ENCODE measurements around the gene DCHS1. TPM values are rescaled to one million over a fixed set of nuclear protein-coding genes. Genes with fewer than 3 reads are reported as not detected.

DCHS1 gene
- total RNA-seq, 3 donors from 2014 or later (not counting 1 experiment from before 2014, with no cell fraction given) = 0.49 to 1.0 (median 0.83) TPM

- H3K4me1 Mint-ChIP-seq = peaks cover 42 to 45% of the 10 kb centered on the region in 2 donors
- ATAC-seq = no peak
- Histone ChIP-seq H3K9me3 (ENCODE audit: control insufficient read depth, insufficient read depth, low read length) (no peaks in the 10 kb centered on the region), H3K27me3 (ENCODE audit: control insufficient read depth, insufficient read depth, low read length) (no peaks in the 10 kb centered on the region), H3K4me1 (ENCODE audit: control insufficient read depth, insufficient read depth, low read length) (peaks cover 71% of the 10 kb centered on the region), H3K27ac (ENCODE audit: low read length) (peak overlapping the region; percentile 90), H3K36me3 (ENCODE audit: control insufficient read depth, insufficient read depth, low read length) (peaks cover 38% of the 10 kb centered on the region), H3K4me3 (ENCODE audit: low read length) (no peak overlapping the region)
- H3K36me3 Mint-ChIP-seq = no peaks in the 10 kb centered on the region
- TF ChIP-seq CTCF (IDR thresholded peaks at IDR 0.05) = no peak
- H3K9me3 Mint-ChIP-seq = no peaks in the 10 kb centered on the region
- no peak overlapping the region for H3K27ac Mint-ChIP-seq
- H3K4me3 Mint-ChIP-seq = peak overlapping the region; percentile 72
- intact Hi-C loops (cut with micrococcal nuclease) = loop anchor here (2.0 to 10.0 kb wide), 2 partner anchors 126 to 138 kb away; partner anchors contain the start of genes ARFIP2 and TIMM10B
- DNase-seq = peak in 1 of 2 donors; percentile 28
- H3K27me3 Mint-ChIP-seq (ENCODE audit: low read depth in 2 of 2) = no peaks in the 10 kb centered on the region
These were observed 48.3 kb downstream of the DCHS1 start for GRCh38 chr11:6607190-6607795.

GRCh38 chr11:6606471-6607189 lies 49.0 kb downstream of the DCHS1 start:
- intact Hi-C loops (cut with micrococcal nuclease) = loop anchor here (2.0 to 10.0 kb wide), 2 partner anchors 126 to 138 kb away; partner anchors contain the start of genes ARFIP2 and TIMM10B
- Mint-ChIP-seq H3K9me3 (no peaks in the 10 kb centered on the region), H3K27me3 (ENCODE audit: low read depth in 2 of 2) (no peaks in the 10 kb centered on the region), H3K36me3 (no peaks in the 10 kb centered on the region), H3K4me1 (peaks cover 42 to 45% of the 10 kb centered on the region in 2 donors), H3K4me3 (peak overlapping the region; percentile 72), H3K27ac (no peak overlapping the region)
- TF ChIP-seq CTCF (IDR thresholded peaks at IDR 0.05) = no peak
- H3K36me3 ChIP-seq (ENCODE audit: control insufficient read depth, insufficient read depth, low read length) = peaks cover 38% of the 10 kb centered on the region
- peak overlapping the region; percentile 9 for H3K4me3 ChIP-seq (ENCODE audit: low read length)
- peak overlapping the region; percentile 90 for H3K27ac ChIP-seq (ENCODE audit: low read length)
- H3K27me3 ChIP-seq (ENCODE audit: control insufficient read depth, insufficient read depth, low read length) = no peaks in the 10 kb centered on the region
- peaks cover 76% of the 10 kb centered on the region for H3K4me1 ChIP-seq (ENCODE audit: control insufficient read depth, insufficient read depth, low read length)
- no peaks in the 10 kb centered on the region for H3K9me3 ChIP-seq (ENCODE audit: control insufficient read depth, insufficient read depth, low read length)
- DNase-seq (peak; percentile 70 to 74), ATAC-seq (peak; percentile 46 to 64 (median 56))
- WGBS (ENCODE audit: insufficient coverage) = 22% methylated on average over 11 of the region's 11 CpGs

- H3K36me3 ChIP-seq (ENCODE audit: control insufficient read depth, insufficient read depth, low read length) = peaks cover 37% of the 10 kb centered on the region
- intact Hi-C loops (cut with micrococcal nuclease) = loop anchor here (1.0 to 10.0 kb wide), 3 partner anchors 63 to 140 kb away; no protein-coding TSS in a partner anchor
- no peaks in the 10 kb centered on the region for H3K9me3 ChIP-seq (ENCODE audit: control insufficient read depth, insufficient read depth, low read length)
- whole genome bisulfite sequencing (ENCODE audit: insufficient coverage) = 42% methylated on average over 3 of the region's 3 CpGs
- H3K4me3 Mint-ChIP-seq = no peak overlapping the region
- H3K27me3 Mint-ChIP-seq (ENCODE audit: low read depth in 2 of 2) = no peaks in the 10 kb centered on the region
- ATAC-seq (no peak), DNase-seq (no peak)
- no peaks in the 10 kb centered on the region for H3K9me3 Mint-ChIP-seq
- no peaks in the 10 kb centered on the region for H3K27me3 ChIP-seq (ENCODE audit: control insufficient read depth, insufficient read depth, low read length)
- H3K4me1 Mint-ChIP-seq = peaks cover 26 to 28% of the 10 kb centered on the region in 2 donors
- H3K27ac Mint-ChIP-seq = no peak overlapping the region
- H3K4me1 ChIP-seq (ENCODE audit: control insufficient read depth, insufficient read depth, low read length) = peaks cover 63% of the 10 kb centered on the region
- no peak for TF ChIP-seq CTCF (IDR thresholded peaks at IDR 0.05)
- peak overlapping the region; percentile 29 for H3K27ac ChIP-seq (ENCODE audit: low read length)
- H3K4me3 ChIP-seq (ENCODE audit: low read length) = peak overlapping the region; percentile 85
- H3K36me3 Mint-ChIP-seq = no peaks in the 10 kb centered on the region
These were observed 50.8 kb downstream of the DCHS1 start for GRCh38 chr11:6604790-6605189.

Data from natural killer cell (primary cell).